Thoracic aorta (tissue), 2 donors: ENCODE data around the gene ANO7. TPM values are rescaled to one million over a fixed set of nuclear protein-coding genes. Genes with fewer than 3 reads are reported as not detected.

ENCODE experiments used
- ATAC-seq: fragments of 150-250 bp; one replicate; pipeline ENCODE4 v1.8.0; 2017; ENCODE audit warnings: low read depth; ENCODE audit not compliant: insufficient number of reproducible peaks, low FRiP score
- DNase-seq: peaks from one replicate; pipeline ENCODE4 v3.0.0-alpha.2; 2020; ENCODE audit warnings: low spot score
- H3K27ac ChIP-seq, 2 donors: fragments of 200-600 bp; sonication (generic); 1 replicate in 1 of 2; 2 replicates in 1 of 2; pipeline ENCODE4 v1.5.1; 2016; ENCODE audit warnings: mild to moderate bottlenecking in 2 of 2, moderate library complexity in 2 of 2
- H3K27me3 ChIP-seq: fragments of 200-600 bp; sonication (generic); replicated peaks from 2 replicates; pipeline ENCODE4 v1.6.0; 2016; ENCODE audit warnings: mild to moderate bottlenecking; ENCODE audit not compliant: insufficient read depth
- H3K36me3 ChIP-seq: fragments of 200-600 bp; sonication (generic); one replicate; pipeline ENCODE4 v1.5.1; 2016
- H3K4me1 ChIP-seq, 2 donors: fragments of 200-600 bp; sonication (generic); 1 replicate in 1 of 2; 2 replicates in 1 of 2; pipeline versions ENCODE4 v1.5.1 to v1.6.0; 2016; ENCODE audit warnings: low read depth in 2 of 2, mild to moderate bottlenecking in 1 of 2; ENCODE audit not compliant: control insufficient read depth in 1 of 2
- H3K4me3 ChIP-seq: fragments of 200-600 bp; sonication (generic); 2 replicates; pipeline ENCODE4 v1.5.1; 2016; ENCODE audit warnings: mild to moderate bottlenecking
- H3K9me3 ChIP-seq: fragments of 200-600 bp; sonication (generic); 2 replicates; pipeline ENCODE4 v1.5.1; 2016
- CTCF ChIP-seq: fragments of 200-600 bp; sonication (generic); IDR thresholded peaks from one replicate; pipeline ENCODE4 v1.5.1; 2019; ENCODE audit warnings: antibody characterized with exemption
- total RNA-seq, 2 donors: library from RNA; depleted of rRNA; stranded (reverse); fragments of >200 nt; gene quantifications; one replicate each; pipeline versions ENCODE4 v1.1.0 to v1.2.3, GENCODE V29; 2016

The ANO7 gene
- total RNA-seq, 2 donors from 2014 or later: 0.27 to 1.2 TPM

GRCh38 chr2:241218131-241219029 lies 29.9 kb downstream of the ANO7 start:
- peak; percentile 10 for TF ChIP-seq CTCF

GRCh38 chr2:241219030-241219382 lies 30.5 kb downstream of the ANO7 start:
- ATAC-seq (no peak), DNase-seq (no peak)
- Histone ChIP-seq H3K4me1 (peaks cover 6 to 10% of the 10 kb centered on the region in 2 donors), H3K27me3 (no peaks in the 10 kb centered on the region), H3K4me3 (peak overlapping the region; percentile 78), H3K27ac (no peak overlapping the region), H3K9me3 (no peaks in the 10 kb centered on the region), H3K36me3 (no peaks in the 10 kb centered on the region)
- no peak for TF ChIP-seq CTCF

More at GRCh38 chr2:241218131-241219029, 29.9 kb downstream of the ANO7 start:
- Histone ChIP-seq H3K9me3 (no peaks in the 10 kb centered on the region), H3K27me3 (no peaks in the 10 kb centered on the region), H3K36me3 (no peaks in the 10 kb centered on the region), H3K4me3 (peak overlapping the region; percentile 78), H3K27ac (no peak overlapping the region), H3K4me1 (peaks cover 6 to 10% of the 10 kb centered on the region in 2 donors)
- DNase-seq (no peak), ATAC-seq (no peak)

DNA sequence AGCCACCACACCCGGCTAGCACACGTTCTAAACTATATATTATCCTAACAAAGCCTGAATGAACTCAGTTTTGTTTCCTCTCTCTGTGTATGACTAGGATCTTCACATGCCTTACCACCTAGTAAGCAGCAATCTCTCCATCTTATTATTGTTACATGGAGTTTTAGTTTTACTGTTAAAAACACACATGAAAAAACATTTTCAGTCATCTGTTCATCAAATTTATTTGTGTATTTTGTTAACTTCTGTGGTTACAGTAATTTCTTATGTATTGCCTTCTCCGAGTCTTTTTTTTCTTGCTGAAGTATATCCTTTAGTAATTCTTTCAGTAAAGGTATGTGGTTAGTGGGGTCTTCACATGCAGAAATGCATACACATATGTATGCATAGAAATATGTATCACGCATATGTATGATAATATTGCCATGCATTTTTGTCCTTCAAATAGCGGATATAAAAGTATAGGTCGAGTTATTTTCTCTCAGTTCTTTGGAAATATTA lies 31.4 kb downstream of the ANO7 start:
- ATAC-seq (no peak), DNase-seq (no peak)
- H3K27me3 ChIP-seq: no peaks in the 10 kb centered on the region
- peaks cover 6 to 10% of the 10 kb centered on the region in 2 donors for H3K4me1 ChIP-seq
- H3K36me3 ChIP-seq: no peaks in the 10 kb centered on the region
- no peak overlapping the region for H3K27ac ChIP-seq
- no peak overlapping the region for H3K4me3 ChIP-seq
- TF ChIP-seq CTCF: no peak
- no peaks in the 10 kb centered on the region for H3K9me3 ChIP-seq

DNA sequence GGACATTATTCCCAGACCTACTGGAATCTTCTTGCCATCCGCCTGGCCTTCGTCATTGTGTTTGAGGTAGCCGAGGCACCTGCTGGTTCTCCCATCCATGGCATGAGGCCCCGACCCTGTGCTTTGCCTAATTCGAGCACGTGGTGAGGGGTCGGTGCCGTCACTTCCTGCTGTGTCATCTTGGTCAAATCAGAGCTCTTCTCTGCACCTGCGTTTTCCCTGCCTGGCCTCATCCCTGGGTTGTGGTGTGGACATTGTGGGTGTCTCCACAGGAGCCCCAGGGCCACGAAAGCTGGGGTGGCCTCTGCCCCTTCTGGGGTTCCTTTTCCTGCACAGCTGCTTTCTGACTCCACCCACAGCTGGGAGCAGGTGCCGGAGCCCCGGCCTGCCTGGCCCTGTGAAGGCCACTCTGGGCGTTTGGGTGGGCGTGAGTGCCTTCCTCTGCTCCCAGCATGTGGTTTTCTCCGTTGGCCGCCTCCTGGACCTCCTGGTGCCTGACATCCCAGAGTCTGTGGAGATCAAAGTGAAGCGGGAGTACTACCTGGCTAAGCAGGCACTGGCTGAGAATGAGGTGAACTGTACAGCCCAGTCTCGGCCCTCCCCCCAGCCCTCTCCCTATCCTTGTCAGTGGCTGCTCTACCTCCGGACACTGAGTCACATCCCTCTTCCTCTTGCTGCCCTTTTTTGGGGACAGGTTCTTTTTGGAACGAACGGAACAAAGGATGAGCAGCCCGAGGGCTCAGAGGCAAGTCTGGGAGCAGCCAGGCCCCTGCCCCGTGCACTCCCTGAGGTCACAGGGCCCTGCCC lies 34.9 kb downstream of the ANO7 start:
- no peak overlapping the region for H3K4me3 ChIP-seq
- no peak overlapping the region for H3K27ac ChIP-seq
- H3K36me3 ChIP-seq: peaks cover 22% of the 10 kb centered on the region
- TF ChIP-seq CTCF: no peak
- ATAC-seq (no peak), DNase-seq (no peak)
- peaks cover 6 to 10% of the 10 kb centered on the region in 2 donors for H3K4me1 ChIP-seq
- H3K27me3 ChIP-seq: no peaks in the 10 kb centered on the region
- no peaks in the 10 kb centered on the region for H3K9me3 ChIP-seq
